Karpas-422 (cell line): ENCODE data around the gene TRIO. TPM values are rescaled to one million over a fixed set of nuclear protein-coding genes. Genes with fewer than 3 reads are reported as not detected.

Experiments
- DNase-seq: peaks from one replicate; pipeline ENCODE4 v3.0.0-alpha.2; 2015
- H2AFZ ChIP-seq: fragments of 200-600 bp; sonication (generic); 2 replicates; pipeline ENCODE4 v1.6.1; 2014; ENCODE audit warnings: antibody characterized with exemption, low read length, mixed read lengths
- H3K27ac ChIP-seq: fragments of 200-600 bp; sonication (generic); 2 replicates; pipeline ENCODE4 v1.5.1; 2014; ENCODE audit warnings: mild to moderate bottlenecking, low read length, moderate library complexity
- H3K27me3 ChIP-seq: fragments of 200-600 bp; sonication (generic); 2 replicates; pipeline ENCODE4 v1.6.1; 2014; ENCODE audit warnings: low read length, mixed read lengths
- H3K36me3 ChIP-seq: fragments of 200-600 bp; sonication (generic); 2 replicates; pipeline ENCODE4 v1.6.1; 2014; ENCODE audit warnings: low read length, mixed read lengths; ENCODE audit not compliant: insufficient read depth
- H3K4me1 ChIP-seq: fragments of 200-600 bp; sonication (generic); 2 replicates; pipeline ENCODE4 v1.6.1; 2014; ENCODE audit warnings: mild to moderate bottlenecking, low read length, mixed read lengths
- H3K4me2 ChIP-seq: fragments of 200-600 bp; sonication (generic); 2 replicates; pipeline ENCODE4 v1.6.1; 2014; ENCODE audit warnings: low read length, low read depth, mild to moderate bottlenecking; ENCODE audit not compliant: poor library complexity, severe bottlenecking
- H3K4me3 ChIP-seq: fragments of 200-600 bp; sonication (generic); 2 replicates; pipeline ENCODE4 v1.5.1; 2014; ENCODE audit warnings: mild to moderate bottlenecking, antibody characterized with exemption, low read length, mixed read lengths
- H3K79me2 ChIP-seq: fragments of 200-600 bp; sonication (generic); 2 replicates; pipeline ENCODE4 v1.6.1; 2014; ENCODE audit warnings: mild to moderate bottlenecking, low read length, mixed read lengths
- H3K9ac ChIP-seq: fragments of 200-600 bp; sonication (generic); 2 replicates; pipeline ENCODE4 v1.6.0; 2014; ENCODE audit warnings: low read length
- H3K9me2 ChIP-seq: fragments of 200-600 bp; sonication (generic), shearing (Covaris generic); replicated peaks from 2 replicates; pipeline ENCODE4 v1.6.0; 2014; ENCODE audit warnings: mild to moderate bottlenecking, low read length, moderate library complexity; ENCODE audit not compliant: insufficient read depth
- H3K9me3 ChIP-seq: fragments of 300-700, 200-600 bp; sonication (generic); 2 replicates; pipeline ENCODE4 v1.6.1; 2014; ENCODE audit warnings: low read length, mixed read lengths
- H4K20me1 ChIP-seq: fragments of 200-600 bp; sonication (generic); 2 replicates; pipeline ENCODE4 v1.6.1; 2014; ENCODE audit warnings: mild to moderate bottlenecking, antibody characterized with exemption, low read length, low read depth; ENCODE audit not compliant: insufficient read depth
- total RNA-seq: library from RNA; depleted of rRNA; stranded (reverse); fragments of >200 nt; shearing (Covaris generic); gene quantifications from 2 replicates; pipeline ENCODE4 v1.2.3, GENCODE V29; 2014; ENCODE audit warnings: low replicate concordance

TRIO gene
- total RNA-seq, 1 experiment from 2014 or later: 0.04 TPM

GRCh38 chr5:14458414-14458813, 315.3 kb downstream of the TRIO start:
- H3K4me3 ChIP-seq: no peak overlapping the region
- H3K36me3 ChIP-seq: no peaks in the 10 kb centered on the region

GRCh38 chr5:14460844-14461398, 317.8 kb downstream of the TRIO start:
- Histone ChIP-seq H3K9me2 (no peaks in the 10 kb centered on the region), H3K79me2 (no peaks in the 10 kb centered on the region), H3K9me3 (no peaks in the 10 kb centered on the region), H3K4me1 (no peaks in the 10 kb centered on the region), H3K36me3 (no peaks in the 10 kb centered on the region), H3K4me3 (no peak overlapping the region), H3K27me3 (no peaks in the 10 kb centered on the region), H3K4me2 (no peak overlapping the region), H3K27ac (no peak overlapping the region), H2AFZ (no peak overlapping the region), H4K20me1 (no peaks in the 10 kb centered on the region), H3K9ac (no peak overlapping the region)
- DNase-seq: no peak

More at GRCh38 chr5:14458414-14458813, 315.3 kb downstream of the TRIO start:
- Histone ChIP-seq H3K4me2 (no peak overlapping the region), H4K20me1 (no peaks in the 10 kb centered on the region), H3K27me3 (no peaks in the 10 kb centered on the region), H3K4me1 (no peaks in the 10 kb centered on the region), H3K9me3 (no peaks in the 10 kb centered on the region; the same call in 1 of the 2 replicates), H3K27ac (no peak overlapping the region), H3K79me2 (no peaks in the 10 kb centered on the region), H3K9me2 (no peaks in the 10 kb centered on the region), H2AFZ (no peak overlapping the region), H3K9ac (no peak overlapping the region)
- no peak for DNase-seq

- no peaks in the 10 kb centered on the region for H3K9me2 ChIP-seq
- H3K27me3 ChIP-seq: no peaks in the 10 kb centered on the region
- DNase-seq: no peak
- no peaks in the 10 kb centered on the region for H3K4me1 ChIP-seq
- H3K79me2 ChIP-seq: no peaks in the 10 kb centered on the region
- no peak overlapping the region for H3K4me3 ChIP-seq
- H4K20me1 ChIP-seq: no peaks in the 10 kb centered on the region
- H3K27ac ChIP-seq: no peak overlapping the region
- no peak overlapping the region for H3K4me2 ChIP-seq
- H3K9ac ChIP-seq: no peak overlapping the region
- H3K36me3 ChIP-seq: no peaks in the 10 kb centered on the region
- no peak overlapping the region for H2AFZ ChIP-seq
- H3K9me3 ChIP-seq: no peaks in the 10 kb centered on the region
Measured at GRCh38 chr5:14462681-14463080, 319.5 kb downstream of the TRIO start.

GRCh38 chr5:14463629-14464028, 320.5 kb downstream of the TRIO start:
- H3K9ac ChIP-seq: no peak overlapping the region
- no peak overlapping the region for H3K27ac ChIP-seq
- no peaks in the 10 kb centered on the region for H4K20me1 ChIP-seq
- no peaks in the 10 kb centered on the region for H3K9me2 ChIP-seq
- no peak overlapping the region for H3K4me2 ChIP-seq
- H3K4me1 ChIP-seq: no peaks in the 10 kb centered on the region
- H2AFZ ChIP-seq: no peak overlapping the region
- no peak overlapping the region for H3K4me3 ChIP-seq
- H3K27me3 ChIP-seq: no peaks in the 10 kb centered on the region
- no peaks in the 10 kb centered on the region for H3K79me2 ChIP-seq
- H3K36me3 ChIP-seq: no peaks in the 10 kb centered on the region
- H3K9me3 ChIP-seq: no peaks in the 10 kb centered on the region
- DNase-seq: no peak

GRCh38 chr5:14464096-14464495, 321.0 kb downstream of the TRIO start:
- Histone ChIP-seq H3K4me3 (no peak overlapping the region), H3K9ac (no peak overlapping the region), H3K4me1 (no peaks in the 10 kb centered on the region), H4K20me1 (no peaks in the 10 kb centered on the region), H3K27me3 (no peaks in the 10 kb centered on the region), H3K9me2 (no peaks in the 10 kb centered on the region), H3K27ac (no peak overlapping the region), H3K79me2 (no peaks in the 10 kb centered on the region), H3K4me2 (no peak overlapping the region), H2AFZ (no peak overlapping the region), H3K36me3 (no peaks in the 10 kb centered on the region), H3K9me3 (no peaks in the 10 kb centered on the region)
- DNase-seq: no peak

GRCh38 chr5:14464671-14465070, 321.5 kb downstream of the TRIO start:
- H3K9ac ChIP-seq: no peak overlapping the region
- no peaks in the 10 kb centered on the region for H3K9me3 ChIP-seq
- no peak overlapping the region for H2AFZ ChIP-seq
- H3K27me3 ChIP-seq: no peaks in the 10 kb centered on the region
- no peak overlapping the region for H3K27ac ChIP-seq
- H3K4me1 ChIP-seq: no peaks in the 10 kb centered on the region
- H3K4me2 ChIP-seq: no peak overlapping the region
- H3K36me3 ChIP-seq: no peaks in the 10 kb centered on the region
- no peak for DNase-seq
- no peaks in the 10 kb centered on the region for H4K20me1 ChIP-seq
- H3K79me2 ChIP-seq: no peaks in the 10 kb centered on the region
- no peaks in the 10 kb centered on the region for H3K9me2 ChIP-seq
- H3K4me3 ChIP-seq: no peak overlapping the region

- Histone ChIP-seq H3K9me2 (no peaks in the 10 kb centered on the region), H3K27me3 (no peaks in the 10 kb centered on the region), H3K36me3 (no peaks in the 10 kb centered on the region), H3K79me2 (no peaks in the 10 kb centered on the region), H3K9ac (no peak overlapping the region), H3K9me3 (no peaks in the 10 kb centered on the region), H3K27ac (no peak overlapping the region), H3K4me1 (no peaks in the 10 kb centered on the region), H2AFZ (no peak overlapping the region), H4K20me1 (no peaks in the 10 kb centered on the region), H3K4me3 (no peak overlapping the region), H3K4me2 (no peak overlapping the region)
- no peak for DNase-seq
Measured at GRCh38 chr5:14465116-14465515, 322.0 kb downstream of the TRIO start.

- H3K9ac ChIP-seq: no peak overlapping the region
- no peak overlapping the region for H3K4me2 ChIP-seq
- no peak for DNase-seq
- no peaks in the 10 kb centered on the region for H3K4me1 ChIP-seq
- no peaks in the 10 kb centered on the region for H3K9me2 ChIP-seq
- H3K27me3 ChIP-seq: no peaks in the 10 kb centered on the region
- H3K4me3 ChIP-seq: no peak overlapping the region
- no peaks in the 10 kb centered on the region for H4K20me1 ChIP-seq
- no peaks in the 10 kb centered on the region for H3K36me3 ChIP-seq
- no peaks in the 10 kb centered on the region for H3K79me2 ChIP-seq
- H3K27ac ChIP-seq: no peak overlapping the region
- no peaks in the 10 kb centered on the region for H3K9me3 ChIP-seq
- H2AFZ ChIP-seq: no peak overlapping the region
Measured at GRCh38 chr5:14465776-14466175, 322.6 kb downstream of the TRIO start.

- Histone ChIP-seq H3K9me2 (no peaks in the 10 kb centered on the region), H3K27me3 (no peaks in the 10 kb centered on the region), H4K20me1 (no peaks in the 10 kb centered on the region), H3K4me1 (no peaks in the 10 kb centered on the region), H2AFZ (no peak overlapping the region), H3K4me3 (no peak overlapping the region), H3K4me2 (no peak overlapping the region), H3K36me3 (no peaks in the 10 kb centered on the region), H3K9ac (no peak overlapping the region), H3K9me3 (no peaks in the 10 kb centered on the region), H3K27ac (no peak overlapping the region), H3K79me2 (no peaks in the 10 kb centered on the region)
- DNase-seq: no peak
Measured at GRCh38 chr5:14467251-14467650, 324.1 kb downstream of the TRIO start.
